ENCODE results near the gene ID3. TPM values are rescaled to one million over a fixed set of nuclear protein-coding genes. Genes with fewer than 3 reads are reported as not detected.

The ID3 gene
- total RNA-seq, 1 experiment from 2014 or later = 10.4 TPM

- no peaks in the 10 kb centered on the region for H3K36me3 ChIP-seq (ENCODE audit: low read depth)
- intact Hi-C loops (cut with micrococcal nuclease; ENCODE audit: unreplicated experiment) = loop anchor here (5.0 kb wide), 1 partner anchor 42 kb away; no protein-coding TSS in a partner anchor
- no peak overlapping the region for H3K4me3 ChIP-seq
- H3F3A ChIP-seq (ENCODE audit: insufficient read depth, low read depth) = peaks cover 36% of the 10 kb centered on the region
- no peaks in the 10 kb centered on the region for H3K9me3 ChIP-seq (ENCODE audit: insufficient read depth, low read depth)
- peaks cover 48% of the 10 kb centered on the region for H3K4me1 ChIP-seq (replicated peaks; ENCODE audit: insufficient read depth)
- no peak overlapping the region for H3K4me2 ChIP-seq
- no peak overlapping the region for H2AFZ ChIP-seq
- no peaks in the 10 kb centered on the region for H3K9me2 ChIP-seq (ENCODE audit: insufficient read depth)
- H3K27ac ChIP-seq = no peak overlapping the region
- no peak for DNase-seq
- POLR2A ChIA-PET (ENCODE audit: unreplicated experiment) = no interaction called here
- CTCF ChIA-PET = no interaction called here
- no peak for TF ChIP-seq CTCF (conservative IDR thresholded peaks at IDR 0.05)
- TF ChIP-seq EZH2 (IDR thresholded peaks at IDR 0.05; ENCODE audit: low read depth) = no peak
- no peaks in the 10 kb centered on the region for H3K27me3 ChIP-seq (ENCODE audit: insufficient read depth, low read depth)
- no TSS peak for BruUV-seq (replicated peaks)
- H3K79me2 ChIP-seq (ENCODE audit: low read depth) = no peaks in the 10 kb centered on the region
- H4K20me1 ChIP-seq (ENCODE audit: insufficient read depth) = no peaks in the 10 kb centered on the region
Observed at GRCh38 chr1:23590058-23590783, 30.9 kb upstream of the ID3 start.

- Histone ChIP-seq H3K9me2 (ENCODE audit: insufficient read depth) (no peaks in the 10 kb centered on the region), H2AFZ (no peak overlapping the region), H4K20me1 (ENCODE audit: insufficient read depth) (no peaks in the 10 kb centered on the region), H3K4me2 (no peak overlapping the region), H3K79me2 (ENCODE audit: low read depth) (no peaks in the 10 kb centered on the region), H3F3A (ENCODE audit: insufficient read depth, low read depth) (peaks cover 36% of the 10 kb centered on the region), H3K4me1 (replicated peaks; ENCODE audit: insufficient read depth) (peaks cover 45% of the 10 kb centered on the region), H3K4me3 (no peak overlapping the region), H3K36me3 (ENCODE audit: low read depth) (no peaks in the 10 kb centered on the region), H3K27me3 (ENCODE audit: insufficient read depth, low read depth) (no peaks in the 10 kb centered on the region), H3K9me3 (ENCODE audit: insufficient read depth, low read depth) (no peaks in the 10 kb centered on the region), H3K27ac (no peak overlapping the region)
- ChIA-PET POLR2A (ENCODE audit: unreplicated experiment) (interaction anchor here (0.6 kb wide), 1 partner anchor 13 kb away, joined by 8 read pairs; no protein-coding TSS in a partner anchor), CTCF (no interaction called here)
- BruUV-seq (replicated peaks) = no TSS peak
- intact Hi-C loops (cut with micrococcal nuclease; ENCODE audit: unreplicated experiment) = no loop called here
- no peak for TF ChIP-seq EZH2 (IDR thresholded peaks at IDR 0.05; ENCODE audit: low read depth)
- TF ChIP-seq CTCF (conservative IDR thresholded peaks at IDR 0.05) = no peak
- DNase-seq = no peak
Observed at GRCh38 chr1:23589585-23589986, 30.3 kb upstream of the ID3 start.

- no peak overlapping the region for H2AFZ ChIP-seq
- H3F3A ChIP-seq (ENCODE audit: insufficient read depth, low read depth) = peaks cover 30% of the 10 kb centered on the region
- peaks cover 39% of the 10 kb centered on the region for H3K4me1 ChIP-seq (replicated peaks; ENCODE audit: insufficient read depth)
- intact Hi-C loops (cut with micrococcal nuclease; ENCODE audit: unreplicated experiment) = no loop called here
- no peaks in the 10 kb centered on the region for H3K36me3 ChIP-seq (ENCODE audit: low read depth)
- H4K20me1 ChIP-seq (ENCODE audit: insufficient read depth) = no peaks in the 10 kb centered on the region
- no peak for DNase-seq
- no peak overlapping the region for H3K27ac ChIP-seq
- TF ChIP-seq CTCF (conservative IDR thresholded peaks at IDR 0.05) (no peak), EZH2 (IDR thresholded peaks at IDR 0.05; ENCODE audit: low read depth) (no peak)
- BruUV-seq (replicated peaks) = no TSS peak
- no peaks in the 10 kb centered on the region for H3K27me3 ChIP-seq (ENCODE audit: insufficient read depth, low read depth)
- no peak overlapping the region for H3K4me2 ChIP-seq
- H3K9me3 ChIP-seq (ENCODE audit: insufficient read depth, low read depth) = no peaks in the 10 kb centered on the region
- H3K4me3 ChIP-seq = no peak overlapping the region
- POLR2A ChIA-PET (ENCODE audit: unreplicated experiment) = interaction anchor here (0.6 kb wide), 1 partner anchor 12 kb away, joined by 8 read pairs; no protein-coding TSS in a partner anchor
- CTCF ChIA-PET = no interaction called here
- no peaks in the 10 kb centered on the region for H3K9me2 ChIP-seq (ENCODE audit: insufficient read depth)
- no peaks in the 10 kb centered on the region for H3K79me2 ChIP-seq (ENCODE audit: low read depth)
Observed at GRCh38 chr1:23588749-23589548, 29.6 kb upstream of the ID3 start.

Measured in PC-9 (cell line).